Measurements from ENCODE around the gene PAGE2B. TPM values are rescaled to one million over a fixed set of nuclear protein-coding genes. Genes with fewer than 3 reads are reported as not detected.
A peak's percentile ranks its signal among the peaks of the same experiment; 100 is the strongest.
"Not testable (repeated sequence)": the region's sequence is repeated elsewhere in the genome, so short reads cannot be mapped to it uniquely, and the experiment has no call there.

The PAGE2B gene
- total RNA-seq, 2 donors from 2014 or later, result not detected

DNA sequence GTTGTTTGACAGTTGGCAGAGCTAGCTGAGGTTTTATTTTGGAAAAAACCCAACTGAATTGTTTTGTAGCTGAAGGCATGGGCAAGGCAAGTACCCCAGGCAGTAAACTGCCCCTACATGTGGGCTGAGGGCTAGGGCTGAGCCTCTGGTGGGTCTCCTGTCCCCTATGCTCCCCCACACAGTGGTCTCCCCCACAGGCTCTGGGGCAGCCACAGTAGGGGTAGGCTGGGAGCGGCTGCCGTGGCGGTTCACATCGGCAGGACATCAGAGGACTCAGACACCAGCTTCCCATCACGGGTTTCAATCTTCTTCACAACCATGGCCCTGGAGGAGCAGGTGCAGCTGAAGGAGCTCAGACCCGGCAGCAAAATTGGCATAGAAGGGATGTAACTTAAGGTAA lies 33.3 kb upstream of the PAGE2B start:
- Histone ChIP-seq H3K9me3 (no peaks in the 10 kb centered on the region), H3K4me3 (no peak overlapping the region), H3K27me3 (no peaks in the 10 kb centered on the region), H3K4me1 (no peaks in the 10 kb centered on the region), H3K36me3 (replicated peaks in 1 of 2; ENCODE audit: insufficient read depth in 1 of 2, low read depth in 2 of 2) (no peaks in the 10 kb centered on the region), H3K27ac (no peak overlapping the region)
- intact Hi-C loops (cut with DNase I), result no loop called here
- no peak for TF ChIP-seq POLR2A (IDR thresholded peaks at IDR 0.05)
- TF ChIP-seq, protein P1, sequence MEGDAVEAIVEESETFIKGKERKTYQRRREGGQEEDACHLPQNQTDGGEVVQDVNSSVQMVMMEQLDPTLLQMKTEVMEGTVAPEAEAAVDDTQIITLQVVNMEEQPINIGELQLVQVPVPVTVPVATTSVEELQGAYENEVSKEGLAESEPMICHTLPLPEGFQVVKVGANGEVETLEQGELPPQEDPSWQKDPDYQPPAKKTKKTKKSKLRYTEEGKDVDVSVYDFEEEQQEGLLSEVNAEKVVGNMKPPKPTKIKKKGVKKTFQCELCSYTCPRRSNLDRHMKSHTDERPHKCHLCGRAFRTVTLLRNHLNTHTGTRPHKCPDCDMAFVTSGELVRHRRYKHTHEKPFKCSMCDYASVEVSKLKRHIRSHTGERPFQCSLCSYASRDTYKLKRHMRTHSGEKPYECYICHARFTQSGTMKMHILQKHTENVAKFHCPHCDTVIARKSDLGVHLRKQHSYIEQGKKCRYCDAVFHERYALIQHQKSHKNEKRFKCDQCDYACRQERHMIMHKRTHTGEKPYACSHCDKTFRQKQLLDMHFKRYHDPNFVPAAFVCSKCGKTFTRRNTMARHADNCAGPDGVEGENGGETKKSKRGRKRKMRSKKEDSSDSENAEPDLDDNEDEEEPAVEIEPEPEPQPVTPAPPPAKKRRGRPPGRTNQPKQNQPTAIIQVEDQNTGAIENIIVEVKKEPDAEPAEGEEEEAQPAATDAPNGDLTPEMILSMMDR (IDR thresholded peaks at IDR 0.05), result no peak
- 75% methylated on average over 3 of the region's 6 CpGs; no CpG with 5 or more reads in 1 of the 2 donors for WGBS, 2 donors
- ATAC-seq, result no peak
- no peak for DNase-seq

- ATAC-seq; DNase-seq; H3K27ac ChIP-seq; H3K27me3 ChIP-seq; H3K4me3 ChIP-seq; H3K36me3 ChIP-seq (replicated peaks in 1 of 2; ENCODE audit: insufficient read depth in 1 of 2, low read depth in 2 of 2); H3K4me1 ChIP-seq; H3K9me3 ChIP-seq: not testable (repeated sequence)
- intact Hi-C loops (cut with DNase I), result loop anchor here (10.0 kb wide), 1 partner anchor 156 kb away; no protein-coding TSS in a partner anchor
- 61 to 67% methylated on average over 2 of the region's 2 CpGs for WGBS, 2 donors
These were observed 24.2 kb upstream of the PAGE2B start for GRCh38 chrX:55050599-55050998.

GRCh38 chrX:55056820-55057674 lies 17.8 kb upstream of the PAGE2B start:
- no peaks in the 10 kb centered on the region for H3K4me1 ChIP-seq
- WGBS, 2 donors, result 19% methylated on average over 7 of the region's 7 CpGs
- H3K36me3 ChIP-seq (replicated peaks in 1 of 2; ENCODE audit: insufficient read depth in 1 of 2, low read depth in 2 of 2), result no peaks in the 10 kb centered on the region
- DNase-seq, result no peak
- no peak overlapping the region for H3K27ac ChIP-seq
- TF ChIP-seq POLR2A (IDR thresholded peaks at IDR 0.05), result no peak
- TF ChIP-seq, protein P1 (IDR thresholded peaks at IDR 0.05), result no peak
- no peak for ATAC-seq
- no peak overlapping the region for H3K4me3 ChIP-seq
- no peaks in the 10 kb centered on the region for H3K27me3 ChIP-seq
- H3K9me3 ChIP-seq, result no peaks in the 10 kb centered on the region
- intact Hi-C loops (cut with DNase I), result loop anchor here (10.0 kb wide), 1 partner anchor 162 kb away; no protein-coding TSS in a partner anchor

DNA sequence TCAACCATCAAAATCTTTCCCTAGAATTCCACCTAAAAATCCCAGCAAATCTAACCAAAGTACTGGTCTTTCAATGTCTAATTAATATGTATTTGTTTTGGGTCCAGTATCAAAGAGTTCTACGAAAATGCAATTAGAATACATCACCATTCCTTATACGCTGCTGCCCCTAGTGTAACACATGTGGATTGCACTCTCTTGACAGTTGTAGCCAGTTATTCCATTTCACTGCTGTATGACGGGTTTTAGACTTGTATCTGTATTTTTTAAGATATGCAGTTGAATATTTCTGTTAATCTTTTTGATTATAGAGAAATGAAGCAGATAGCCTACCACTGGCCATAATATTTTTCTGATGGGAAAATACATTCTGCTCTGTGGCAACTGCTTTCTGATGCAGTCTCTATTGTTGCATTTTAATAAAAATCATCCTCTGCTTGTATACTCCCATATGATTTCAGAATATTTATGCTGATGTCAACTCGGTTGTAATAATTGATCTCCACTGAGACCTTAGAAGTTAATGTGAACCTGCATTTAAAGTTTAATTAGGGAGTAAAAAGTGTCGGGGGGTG lies 17.1 kb upstream of the PAGE2B start:
- DNase-seq (peak; percentile 14 to 52 (median 27)), ATAC-seq (peak; percentile 70)
- no peaks in the 10 kb centered on the region for H3K9me3 ChIP-seq
- H3K4me3 ChIP-seq, result no peak overlapping the region
- WGBS, 2 donors, result 17 to 22% methylated on average over 5 of the region's 5 CpGs
- no peaks in the 10 kb centered on the region for H3K4me1 ChIP-seq
- no peaks in the 10 kb centered on the region for H3K36me3 ChIP-seq (replicated peaks in 1 of 2; ENCODE audit: insufficient read depth in 1 of 2, low read depth in 2 of 2)
- no peaks in the 10 kb centered on the region for H3K27me3 ChIP-seq
- intact Hi-C loops (cut with DNase I), result loop anchor here (10.0 kb wide), 1 partner anchor 163 kb away; no protein-coding TSS in a partner anchor
- TF ChIP-seq, protein P1 (IDR thresholded peaks at IDR 0.05), result peak; percentile 51 to 83 (median 69)
- TF ChIP-seq POLR2A (IDR thresholded peaks at IDR 0.05), result no peak
- H3K27ac ChIP-seq, result no peak overlapping the region

DNA sequence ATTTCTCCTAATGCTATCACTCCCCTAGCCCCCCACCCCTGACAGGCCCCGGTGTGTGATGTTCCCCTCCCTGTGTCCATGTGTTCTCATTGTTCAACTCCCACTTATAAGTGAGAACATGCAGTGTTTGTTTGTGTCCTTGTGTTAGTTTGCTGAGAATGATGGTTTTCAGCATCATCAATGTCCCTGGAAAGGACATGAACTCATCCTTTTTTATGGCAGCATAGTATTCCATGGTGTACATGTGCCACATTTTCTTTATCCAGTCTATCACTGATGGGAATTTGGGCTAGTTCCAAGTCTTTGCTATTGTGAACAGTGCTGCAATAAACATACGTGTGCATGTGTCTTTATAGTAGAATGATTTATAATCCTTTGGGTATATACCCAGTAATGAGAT lies 7.7 kb upstream of the PAGE2B start:
- H3K27me3 ChIP-seq; intact Hi-C loops (cut with DNase I); H3K9me3 ChIP-seq; H3K4me1 ChIP-seq; H3K36me3 ChIP-seq (replicated peaks in 1 of 2; ENCODE audit: insufficient read depth in 1 of 2, low read depth in 2 of 2); H3K27ac ChIP-seq; H3K4me3 ChIP-seq; ATAC-seq; DNase-seq: not testable (repeated sequence)
- WGBS, 2 donors, result 58 to 85% methylated on average over 2 of the region's 2 CpGs
